HepG2 (cell line): ENCODE data around the gene CD300LF. TPM values are rescaled to one million over a fixed set of nuclear protein-coding genes. Genes with fewer than 3 reads are reported as not detected.
A peak's percentile ranks its signal among the peaks of the same experiment; 100 is the strongest.

Experiments
- AHR ChIP-seq: IDR thresholded peaks from 2 replicates; pipeline ENCODE4 v1.6.1; 2018; ENCODE audit warnings: missing genetic modification reagents, missing compliant biosample characterization
- BRD4 ChIP-seq: sonication (generic); formaldehyde crosslinking; IDR thresholded peaks from 2 replicates; pipeline ENCODE4 v1.4.0; 2020; ENCODE audit warnings: missing genetic modification reagents
- EHMT2 ChIP-seq: fragments of 200-600 bp; sonication (generic); IDR thresholded peaks from 2 replicates; pipeline ENCODE4 v1.7.0; 2017; ENCODE audit warnings: antibody characterized with exemption, low read depth, low read length, borderline replicate concordance
- FOXA1 ChIP-seq, 2 experiments: fragments of 450-650 bp in 1 of 2; sonication (generic) in 1 of 2; formaldehyde crosslinking in 1 of 2; IDR thresholded peaks; 2 replicates each; pipeline versions ENCODE4 v1.4.0 to v1.6.1; 2016 to 2020; ENCODE audit warnings: missing genetic modification reagents in 1 of 2
- FOXP1 ChIP-seq, 2 experiments: fragments of 450-650 bp in 1 of 2; IDR thresholded peaks; 2 replicates each; pipeline ENCODE4 v1.6.1; 2017 to 2018; ENCODE audit warnings: antibody characterized with exemption in 1 of 2
- HNRNPH1 ChIP-seq: fragments of 200-400 bp; formaldehyde crosslinking; optimal IDR thresholded peaks from 2 replicates; pipeline ENCODE3; 2017; ENCODE audit warnings: mild to moderate bottlenecking, low read depth, low read length
- HNRNPLL ChIP-seq: fragments of 200-400 bp; formaldehyde crosslinking; IDR thresholded peaks from 2 replicates; pipeline ENCODE4 v1.6.1; 2017; ENCODE audit warnings: mild to moderate bottlenecking, low read depth, low read length; ENCODE audit not compliant: poor library complexity, severe bottlenecking
- KDM4B ChIP-seq: sonication (generic); formaldehyde crosslinking; IDR thresholded peaks from 2 replicates; pipeline ENCODE4 v1.4.0; 2020; ENCODE audit warnings: missing genetic modification reagents
- KDM5B ChIP-seq: sonication (generic); formaldehyde crosslinking; IDR thresholded peaks from 2 replicates; pipeline ENCODE4 v1.4.0; 2020; ENCODE audit warnings: missing genetic modification reagents, mild to moderate bottlenecking, borderline replicate concordance
- KLF12 ChIP-seq: sonication (generic); formaldehyde crosslinking; IDR thresholded peaks from 2 replicates; pipeline ENCODE4 v1.4.0; 2020; ENCODE audit warnings: missing genetic modification reagents, borderline replicate concordance
- LCORL ChIP-seq, 2 experiments: fragments of 450-650 bp in 1 of 2; sonication (generic) in 1 of 2; formaldehyde crosslinking in 1 of 2; IDR thresholded peaks; 2 replicates each; pipeline versions ENCODE4 v1.5.0 to v1.6.1; 2017 to 2020; ENCODE audit warnings: antibody characterized with exemption in 1 of 2, missing genetic modification reagents in 1 of 2
- MAF1 ChIP-seq: sonication (generic); formaldehyde crosslinking; IDR thresholded peaks from 2 replicates; pipeline ENCODE4 v1.5.0; 2020; ENCODE audit warnings: missing genetic modification reagents, borderline replicate concordance
- MLLT10 ChIP-seq: sonication (generic); formaldehyde crosslinking; IDR thresholded peaks from 2 replicates; pipeline ENCODE4 v1.4.0; 2020; ENCODE audit warnings: missing genetic modification reagents
- PRMT3 ChIP-seq: sonication (generic); formaldehyde crosslinking; IDR thresholded peaks from 2 replicates; pipeline ENCODE4 v1.8.1; 2022; ENCODE audit warnings: low read depth, mild to moderate bottlenecking, moderate library complexity, missing genetic modification reagents, borderline replicate concordance
- SAP130 ChIP-seq: IDR thresholded peaks from 2 replicates; pipeline ENCODE4 v1.6.1; 2016; ENCODE audit warnings: low read depth
- SNRNP70 ChIP-seq: fragments of 200-400 bp; formaldehyde crosslinking; IDR thresholded peaks from 2 replicates; pipeline ENCODE4 v1.6.1; 2017; ENCODE audit warnings: mild to moderate bottlenecking, low read depth, low read length, moderate library complexity
- SYNCRIP ChIP-seq: fragments of 200-400 bp; formaldehyde crosslinking; IDR thresholded peaks from 2 replicates; pipeline ENCODE4 v1.6.1; 2018; ENCODE audit warnings: mild to moderate bottlenecking, low read depth, low read length; ENCODE audit not compliant: insufficient read depth
- TEAD3 ChIP-seq: optimal IDR thresholded peaks from 2 replicates; pipeline ENCODE3; 2016; ENCODE audit warnings: borderline replicate concordance
- ZBTB42 ChIP-seq: sonication (generic); formaldehyde crosslinking; IDR thresholded peaks from 2 replicates; pipeline ENCODE4 v1.5.0; 2020; ENCODE audit warnings: mild to moderate bottlenecking, missing genetic modification reagents
- ZMAT3 ChIP-seq: sonication (generic); formaldehyde crosslinking; conservative IDR thresholded peaks from 2 replicates; pipeline ENCODE4 v1.7.0; 2021; ENCODE audit warnings: missing genetic modification reagents
- ZNF230 ChIP-seq: sonication (generic); formaldehyde crosslinking; IDR thresholded peaks from 2 replicates; pipeline ENCODE4 v1.4.0; 2020; ENCODE audit warnings: mild to moderate bottlenecking, missing genetic modification reagents
- ZNF232 ChIP-seq: sonication (generic); formaldehyde crosslinking; IDR thresholded peaks from 2 replicates; pipeline ENCODE4 v1.4.0; 2020; ENCODE audit warnings: missing genetic modification reagents, borderline replicate concordance
- ZNF292 ChIP-seq: sonication (generic); formaldehyde crosslinking; IDR thresholded peaks from 2 replicates; pipeline ENCODE4 v1.8.1; 2022; ENCODE audit warnings: mild to moderate bottlenecking, low read depth, missing genetic modification reagents, borderline replicate concordance
- ZNF678 ChIP-seq: sonication (generic); formaldehyde crosslinking; IDR thresholded peaks from 2 replicates; pipeline ENCODE4 v1.4.0; 2020; ENCODE audit warnings: mild to moderate bottlenecking, missing genetic modification reagents
- ZNF75D ChIP-seq: sonication (generic); formaldehyde crosslinking; IDR thresholded peaks from 2 replicates; pipeline ENCODE4 v1.8.1; 2023; ENCODE audit warnings: missing genetic modification reagents, mild to moderate bottlenecking, borderline replicate concordance
- polyA plus RNA-seq, 8 experiments: library from polyadenylated mRNA; depleted of rRNA in 3 of 8; stranded (reverse) in 7 of 8; unstranded in 1 of 8; fragments of >200 nt; fragmentation: Illumina TruSeq in 4 of 8; extraction: Trizol in 4 of 8; gene quantifications; 2 replicates each; pipeline versions ENCODE4 v1.2.1 to v1.2.3, GENCODE V29; 2011 to 2016; ENCODE audit warnings: low read depth in 4 of 8, missing spikeins in 1 of 8, mixed read lengths in 1 of 8; ENCODE audit not compliant: insufficient read depth in 1 of 8
- total RNA-seq, 5 experiments: library from RNA; depleted of rRNA; stranded (reverse); fragments of >200 nt; fragmentation: Illumina TruSeq; extraction: Trizol; gene quantifications; 2 replicates each; pipeline ENCODE4 v1.2.3, GENCODE V29; 2016; ENCODE audit warnings: low read depth in 1 of 5
- TF ChIP-seq, protein P1 (sequence below): IDR thresholded peaks from 2 replicates; pipeline ENCODE4 v1.6.1; 2012; ENCODE audit warnings: inconsistent platforms
- TF ChIP-seq, protein P2 (sequence below): sonication (generic); formaldehyde crosslinking; conservative IDR thresholded peaks from 2 replicates; pipeline ENCODE4 v1.4.0; 2020; ENCODE audit warnings: missing genetic modification reagents
- TF ChIP-seq, protein P3 (sequence below): sonication (generic); formaldehyde crosslinking; IDR thresholded peaks from 2 replicates; pipeline ENCODE4 v1.8.1; 2023; ENCODE audit warnings: missing genetic modification reagents, mild to moderate bottlenecking, borderline replicate concordance

The CD300LF gene
- total and polyA plus RNA-seq, 2 of the 13 experiments (the other 11 are each of a cell fraction or from before 2014, with no cell fraction given): not detected

DNA sequence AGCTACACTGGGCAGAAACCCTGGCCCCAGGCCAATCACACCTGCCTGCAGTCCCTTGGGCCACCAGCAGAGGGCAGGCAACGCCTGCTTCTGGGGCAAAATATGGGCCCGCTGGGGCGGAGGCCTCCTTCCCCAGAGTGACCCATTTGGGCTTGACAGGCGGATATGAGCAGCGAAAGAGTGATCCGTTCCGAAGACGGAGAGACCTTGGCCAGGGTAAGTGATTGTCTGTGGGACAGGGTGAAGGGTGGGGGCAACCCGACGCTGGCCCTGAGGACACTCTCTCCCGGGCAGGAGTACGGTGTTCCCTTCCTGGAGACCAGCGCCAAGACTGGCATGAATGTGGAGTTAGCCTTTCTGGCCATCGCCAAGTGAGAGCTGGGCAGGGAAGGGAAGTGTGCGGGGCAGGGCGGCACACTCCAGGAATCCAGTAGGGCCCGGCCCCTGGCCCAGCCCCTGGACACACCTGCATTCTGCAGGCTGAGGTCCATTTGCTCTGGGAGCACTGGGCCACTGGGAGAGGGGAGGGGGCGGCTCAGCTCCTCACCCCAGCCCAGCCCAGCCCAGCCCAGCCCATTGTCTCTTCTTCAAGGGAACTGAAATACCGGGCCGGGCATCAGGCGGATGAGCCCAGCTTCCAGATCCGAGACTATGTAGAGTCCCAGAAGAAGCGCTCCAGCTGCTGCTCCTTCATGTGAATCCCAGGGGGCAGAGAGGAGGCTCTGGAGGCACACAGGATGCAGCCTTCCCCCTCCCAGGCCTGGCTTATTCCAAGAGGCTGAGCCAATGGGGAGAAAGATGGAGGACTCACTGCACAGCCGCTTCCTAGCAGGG lies 32.2 kb upstream of the CD300LF start (continued):
- no peak for TF ChIP-seq ZNF75D
- TF ChIP-seq KDM5B (CRISPR knock-in tag): peak; percentile 83
- TF ChIP-seq ZMAT3: peak; percentile 59; the same call in 1 of the 2 replicates
- TF ChIP-seq ZNF678: no peak
- 0 out of 2 replicates have a peak, but pooled peaks have one; percentile 65 for TF ChIP-seq ZNF232 (CRISPR knock-in tag)
- TF ChIP-seq LCORL (IDR thresholded peaks at IDR 0.05): no peak
- TF ChIP-seq LCORL (CRISPR knock-in tag; IDR thresholded peaks at IDR 0.05): peak; percentile 80
- TF ChIP-seq, protein P1, sequence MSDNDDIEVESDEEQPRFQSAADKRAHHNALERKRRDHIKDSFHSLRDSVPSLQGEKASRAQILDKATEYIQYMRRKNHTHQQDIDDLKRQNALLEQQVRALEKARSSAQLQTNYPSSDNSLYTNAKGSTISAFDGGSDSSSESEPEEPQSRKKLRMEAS: peak; percentile 51; the same call in 1 of the 2 replicates
- peak; percentile 71 for TF ChIP-seq TEAD3 (CRISPR knock-in tag)
- TF ChIP-seq HNRNPLL: peak; percentile 55
- peak; percentile 81 for TF ChIP-seq KDM4B (CRISPR knock-in tag)
- peak; percentile 68; the same call in 1 of the 2 replicates for TF ChIP-seq AHR
- TF ChIP-seq SAP130 (CRISPR knock-in tag): peak; percentile 66
- TF ChIP-seq, protein P2, sequence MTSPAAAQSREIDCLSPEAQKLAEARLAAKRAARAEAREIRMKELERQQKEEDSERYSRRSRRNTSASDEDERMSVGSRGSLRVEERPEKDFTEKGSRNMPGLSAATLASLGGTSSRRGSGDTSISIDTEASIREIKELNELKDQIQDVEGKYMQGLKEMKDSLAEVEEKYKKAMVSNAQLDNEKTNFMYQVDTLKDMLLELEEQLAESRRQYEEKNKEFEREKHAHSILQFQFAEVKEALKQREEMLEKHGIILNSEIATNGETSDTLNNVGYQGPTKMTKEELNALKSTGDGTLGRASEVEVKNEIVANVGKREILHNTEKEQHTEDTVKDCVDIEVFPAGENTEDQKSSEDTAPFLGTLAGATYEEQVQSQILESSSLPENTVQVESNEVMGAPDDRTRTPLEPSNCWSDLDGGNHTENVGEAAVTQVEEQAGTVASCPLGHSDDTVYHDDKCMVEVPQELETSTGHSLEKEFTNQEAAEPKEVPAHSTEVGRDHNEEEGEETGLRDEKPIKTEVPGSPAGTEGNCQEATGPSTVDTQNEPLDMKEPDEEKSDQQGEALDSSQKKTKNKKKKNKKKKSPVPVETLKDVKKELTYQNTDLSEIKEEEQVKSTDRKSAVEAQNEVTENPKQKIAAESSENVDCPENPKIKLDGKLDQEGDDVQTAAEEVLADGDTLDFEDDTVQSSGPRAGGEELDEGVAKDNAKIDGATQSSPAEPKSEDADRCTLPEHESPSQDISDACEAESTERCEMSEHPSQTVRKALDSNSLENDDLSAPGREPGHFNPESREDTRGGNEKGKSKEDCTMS (CRISPR knock-in tag): peak; percentile 78; the same call in 1 of the 2 replicates
- TF ChIP-seq ZBTB42 (CRISPR knock-in tag): no peak
- TF ChIP-seq MAF1 (CRISPR knock-in tag): no peak
- TF ChIP-seq FOXP1 (IDR thresholded peaks at IDR 0.05): no peak
- TF ChIP-seq FOXP1 (CRISPR knock-in tag; IDR thresholded peaks at IDR 0.05): no peak
- no peak for TF ChIP-seq SYNCRIP
- no peak for TF ChIP-seq MLLT10 (CRISPR knock-in tag)
- no peak for TF ChIP-seq SNRNP70
- TF ChIP-seq PRMT3 (CRISPR knock-in tag): no peak
- TF ChIP-seq BRD4 (CRISPR knock-in tag): no peak
- no peak for TF ChIP-seq FOXA1 (IDR thresholded peaks at IDR 0.05)
- TF ChIP-seq FOXA1 (CRISPR knock-in tag; IDR thresholded peaks at IDR 0.05): no peak
- TF ChIP-seq, protein P3, sequence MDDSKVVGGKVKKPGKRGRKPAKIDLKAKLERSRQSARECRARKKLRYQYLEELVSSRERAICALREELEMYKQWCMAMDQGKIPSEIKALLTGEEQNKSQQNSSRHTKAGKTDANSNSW (CRISPR knock-in tag): no peak
- TF ChIP-seq ZNF230 (CRISPR knock-in tag): 0 out of 2 replicates have a peak, but pooled peaks have one; percentile 11
- peak; percentile 10; the same call in 1 of the 2 replicates for TF ChIP-seq ZNF292 (CRISPR knock-in tag)
- 0 out of 2 replicates have a peak, but pooled peaks have one; percentile 79 for TF ChIP-seq KLF12 (CRISPR knock-in tag)
- TF ChIP-seq EHMT2: no peak
- no peak for TF ChIP-seq HNRNPH1
